OCI-LY1 (cell line): Measurements from ENCODE around the gene KCNA5.

Source experiments
- CTCF ChIP-seq: fragments of 200-600 bp; sonication (generic), shearing (Covaris generic); IDR thresholded peaks from 2 replicates; pipeline ENCODE4 v1.5.1; 2017; ENCODE audit warnings: mild to moderate bottlenecking, antibody characterized with exemption, low read length, moderate library complexity, mixed read lengths
- EZH2 ChIP-seq: fragments of 200-600 bp; sonication (generic), shearing (Covaris generic); IDR thresholded peaks from 2 replicates; pipeline ENCODE4 v1.8.0; 2017; ENCODE audit warnings: borderline replicate concordance, mixed run types, mild to moderate bottlenecking, antibody characterized with exemption, low read length, moderate library complexity, mixed read lengths

DNA sequence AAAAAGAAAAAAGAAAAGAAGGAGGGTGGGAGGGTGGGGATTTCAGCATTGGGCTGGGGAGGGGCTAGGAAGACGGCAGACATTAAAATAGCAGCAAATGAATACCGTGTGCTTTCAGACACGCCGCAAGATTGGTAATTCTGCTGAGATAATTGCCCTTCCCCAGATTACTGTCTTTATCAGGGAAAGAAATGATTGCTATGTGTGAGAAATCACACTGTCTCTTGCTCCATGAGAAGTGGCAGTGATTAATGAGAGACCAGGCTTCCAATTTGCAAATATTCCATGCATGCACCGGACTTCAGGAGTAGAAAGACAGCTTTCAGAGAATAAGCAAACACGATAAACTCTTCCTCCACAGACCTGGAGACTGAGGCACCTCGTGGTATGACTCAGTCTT is 7.6 kb upstream of the KCNA5 start:
- no peak for TF ChIP-seq CTCF
- no peak for TF ChIP-seq EZH2
